ENCODE measurements around the gene ZNF747. TPM values are rescaled to one million over a fixed set of nuclear protein-coding genes. Genes with fewer than 3 reads are reported as not detected.

ZNF747 gene
- total RNA-seq, 1 experiment from 2014 or later, result 10.9 TPM

GRCh38 chr16:30491229-30491628 lies 43.4 kb downstream of the ZNF747 start:
- DNase-seq (ENCODE audit: low read depth, low spot score), result no peak
- POLR2A ChIA-PET, result no interaction called here
- no TSS peak for BruUV-seq (replicated peaks)
- CTCF ChIA-PET, result no interaction called here
- H3K4me3 ChIP-seq (ENCODE audit: low read depth in 2 of 2, low read length in 2 of 2), result no peak overlapping the region
- H3K27me3 ChIP-seq (ENCODE audit: control insufficient read depth, insufficient read depth, low read length), result no peaks in the 10 kb centered on the region
- no peak for ATAC-seq
- in situ Hi-C loops (cut with HindIII; ENCODE audit: low pct_unique_long_range_greater_than_20kb, low sequenced_read_pairs) (no loop called here), intact Hi-C loops (cut with micrococcal nuclease; ENCODE audit: unreplicated experiment) (no loop called here)
- H3K9me3 ChIP-seq (ENCODE audit: control insufficient read depth, insufficient read depth, low read depth, low read length), result no peaks in the 10 kb centered on the region
- no peaks in the 10 kb centered on the region for H3K36me3 ChIP-seq (ENCODE audit: control insufficient read depth, insufficient read depth, low read length)
- TF ChIP-seq POLR2AphosphoS5 (IDR thresholded peaks at IDR 0.05; ENCODE audit: low read depth, low read length), result no peak
- TF ChIP-seq SIN3A (IDR thresholded peaks at IDR 0.05; ENCODE audit: borderline replicate concordance, insufficient read depth, low read depth, low read length), result no peak
- no peak for TF ChIP-seq CTCF (IDR thresholded peaks at IDR 0.05)
- TF ChIP-seq TCF7L2 (IDR thresholded peaks at IDR 0.05; ENCODE audit: low read depth, low read length), result no peak
- TF ChIP-seq REST (IDR thresholded peaks at IDR 0.05; ENCODE audit: insufficient read depth in 1 of 2, low read depth in 2 of 2, low read length in 1 of 2), result no peak
- H3K27ac ChIP-seq (ENCODE audit: low read length), result no peak overlapping the region
- H3K4me1 ChIP-seq (ENCODE audit: control insufficient read depth, insufficient read depth, low read length), result 0 out of 2 replicates have a peak, but pooled peaks cover 3% of the 10 kb centered on the region

DNA sequence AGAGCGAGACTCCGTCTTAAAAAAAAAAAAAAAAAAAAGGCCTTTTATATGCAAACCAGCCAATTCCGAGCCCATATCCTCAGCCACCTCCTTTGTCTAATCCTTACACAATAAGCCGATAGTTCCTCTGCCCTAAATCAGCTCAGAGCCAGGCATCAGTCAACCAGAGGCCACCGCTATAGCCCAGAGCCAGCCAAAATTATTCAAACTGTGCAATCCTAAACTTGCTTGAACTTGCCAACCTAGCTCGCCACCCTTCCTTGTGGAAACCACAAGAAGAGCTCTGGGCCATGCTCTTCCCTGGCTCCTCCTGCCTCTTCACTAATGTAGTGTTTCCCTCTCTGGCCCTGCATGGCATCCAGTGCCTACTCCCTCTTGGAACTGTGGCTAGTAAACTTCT lies 44.4 kb downstream of the ZNF747 start:
- H3K27ac ChIP-seq (ENCODE audit: low read length), result no peak overlapping the region
- intact Hi-C loops (cut with micrococcal nuclease; ENCODE audit: unreplicated experiment), result no loop called here
- no peak overlapping the region for H3K4me3 ChIP-seq (ENCODE audit: low read depth in 2 of 2, low read length in 2 of 2)
- ChIA-PET CTCF (no interaction called here), POLR2A (interaction anchor here (0.6 kb wide), 1 partner anchor 118 kb away, joined by 17 read pairs; no protein-coding TSS in a partner anchor)
- DNase-seq (ENCODE audit: low read depth, low spot score), result no peak
- in situ Hi-C loops (cut with HindIII; ENCODE audit: low pct_unique_long_range_greater_than_20kb, low sequenced_read_pairs), result no loop called here
- H3K36me3 ChIP-seq (ENCODE audit: control insufficient read depth, insufficient read depth, low read length), result no peaks in the 10 kb centered on the region
- BruUV-seq (replicated peaks), result no TSS peak
- H3K27me3 ChIP-seq (ENCODE audit: control insufficient read depth, insufficient read depth, low read length), result no peaks in the 10 kb centered on the region
- ATAC-seq, result no peak
- TF ChIP-seq REST (IDR thresholded peaks at IDR 0.05; ENCODE audit: insufficient read depth in 1 of 2, low read depth in 2 of 2, low read length in 1 of 2) (no peak), TCF7L2 (IDR thresholded peaks at IDR 0.05; ENCODE audit: low read depth, low read length) (no peak), SIN3A (IDR thresholded peaks at IDR 0.05; ENCODE audit: borderline replicate concordance, insufficient read depth, low read depth, low read length) (no peak), POLR2AphosphoS5 (IDR thresholded peaks at IDR 0.05; ENCODE audit: low read depth, low read length) (no peak), CTCF (IDR thresholded peaks at IDR 0.05) (no peak)
- H3K9me3 ChIP-seq (ENCODE audit: control insufficient read depth, insufficient read depth, low read depth, low read length), result no peaks in the 10 kb centered on the region
- 0 out of 2 replicates have a peak, but pooled peaks cover 3% of the 10 kb centered on the region for H3K4me1 ChIP-seq (ENCODE audit: control insufficient read depth, insufficient read depth, low read length)
